Activated CD8-positive, alpha-beta memory T cell treated with anti-CD3 and anti-CD28 coated beads, Interleukin-2, amount 50 U/mL, for 1 hour (primary cell): ENCODE results near the gene SELENOO.
"Not testable (repeated sequence)": the region's sequence is repeated elsewhere in the genome, so short reads cannot be mapped to it uniquely, and the experiment has no call there.

Source experiments
- DNase-seq: peaks from one replicate; pipeline ENCODE4 v3.0.0-alpha.2; 2020; ENCODE audit errors: extremely low read depth

The SELENOO gene

DNA sequence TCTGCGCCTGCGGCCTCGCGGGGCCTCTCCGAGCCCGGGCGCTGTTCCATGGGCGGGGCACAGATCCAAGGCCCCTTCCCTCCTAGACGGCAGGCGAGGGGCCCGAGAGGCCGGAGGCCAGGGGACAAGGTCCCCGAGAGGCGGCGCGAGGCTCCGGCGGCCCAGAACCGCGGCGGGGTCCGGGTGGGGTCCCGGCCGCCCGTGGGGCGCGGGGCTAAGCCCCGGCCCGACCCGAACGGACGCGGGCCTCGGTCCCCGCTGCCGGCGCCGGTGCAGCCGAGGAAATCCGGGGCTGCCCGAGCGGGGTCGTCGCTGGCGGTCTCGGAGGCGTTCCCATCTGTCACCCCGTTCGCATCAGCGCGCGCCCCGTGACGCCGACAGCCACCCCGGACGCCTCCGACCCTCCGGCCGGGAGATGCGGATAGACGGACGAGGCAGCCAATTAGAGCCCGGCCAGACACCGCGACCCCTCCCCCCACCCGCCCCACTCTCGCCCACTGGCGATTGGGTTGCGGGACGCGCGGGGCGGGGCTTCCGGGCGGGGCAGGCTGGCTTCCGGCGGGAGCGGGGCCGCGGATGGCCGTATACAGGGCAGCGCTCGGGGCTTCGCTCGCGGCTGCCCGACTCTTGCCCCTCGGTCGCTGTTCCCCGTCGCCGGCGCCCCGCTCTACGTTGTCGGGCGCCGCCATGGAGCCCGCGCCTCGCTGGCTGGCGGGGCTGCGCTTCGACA lies at the start of gene SELENOO:
SELENOO (plus strand) TSS at position 551 of the 730 bp plus-strand sequence; CDS start at position 577, 26 bp downstream.
- peak; percentile 74 for DNase-seq

DNA sequence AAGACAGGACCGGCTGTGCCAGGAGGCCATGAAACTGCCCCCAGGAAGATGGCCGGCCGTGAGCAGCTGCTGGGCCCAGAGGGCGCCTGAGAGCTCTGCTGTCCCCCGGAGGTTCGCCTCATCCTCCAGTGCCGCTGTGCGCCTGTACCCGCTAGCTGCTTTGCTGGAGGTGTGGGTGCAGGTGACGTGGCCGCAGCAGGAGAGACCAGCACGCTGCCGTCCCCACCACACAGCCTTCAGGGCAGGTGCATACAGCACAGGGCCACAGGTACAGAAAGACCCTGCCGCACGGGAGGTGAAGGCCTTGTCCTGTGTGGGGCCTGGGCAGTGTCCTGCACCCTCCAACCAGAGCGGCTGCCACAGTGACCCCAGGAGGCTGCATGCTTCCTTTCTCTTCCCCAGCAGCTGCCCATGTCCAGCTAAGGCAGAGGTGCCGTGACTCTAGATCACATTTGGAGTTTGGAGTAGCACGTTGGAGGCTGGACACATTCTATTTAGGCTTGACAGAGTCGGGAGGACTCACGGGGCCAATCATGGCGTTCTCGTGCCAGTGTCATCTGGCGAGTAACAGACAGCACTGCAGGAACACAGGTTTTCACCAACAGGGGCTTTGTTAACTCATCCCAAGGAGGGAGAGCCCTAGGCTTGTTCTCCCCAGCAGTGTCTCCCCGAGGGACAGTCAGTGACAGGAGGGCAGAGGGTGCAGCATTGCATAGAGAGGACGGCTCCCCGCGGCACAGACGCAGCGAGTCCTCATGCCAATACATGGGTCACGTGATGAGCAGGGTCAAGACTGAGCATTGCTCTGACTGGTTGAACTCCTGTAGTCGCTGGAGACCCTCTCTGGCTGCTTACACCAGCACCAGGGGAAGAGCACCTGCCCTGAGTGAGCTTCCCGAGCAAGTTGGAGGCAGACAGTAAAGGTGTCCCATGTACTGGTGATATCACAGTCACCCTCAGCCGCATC lies 49.0 kb upstream of the SELENOO start:
- DNase-seq, result no peak

- DNase-seq, result no peak
These were observed 47.6 kb upstream of the SELENOO start for GRCh38 chr22:50153056-50153755.

DNA sequence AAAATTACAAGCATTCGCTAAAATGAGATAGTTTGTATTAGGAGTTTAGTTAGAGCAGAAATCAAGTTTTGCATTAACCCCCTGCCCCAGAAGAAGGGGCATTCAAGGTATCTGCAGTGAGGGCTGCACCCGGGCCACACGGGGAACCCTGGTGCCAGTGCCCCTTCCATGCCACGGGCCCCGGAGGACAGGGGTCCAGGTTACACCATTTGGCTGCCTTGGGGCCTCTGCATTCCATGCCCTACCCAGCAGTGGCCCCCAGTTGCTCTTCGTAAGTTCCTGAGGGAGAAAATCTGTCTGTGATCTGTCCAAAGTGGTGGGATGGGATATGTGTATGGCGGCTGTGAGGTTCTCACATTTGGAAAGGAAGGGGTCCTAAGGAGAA lies 47.1 kb upstream of the SELENOO start:
- DNase-seq, result no peak

DNA sequence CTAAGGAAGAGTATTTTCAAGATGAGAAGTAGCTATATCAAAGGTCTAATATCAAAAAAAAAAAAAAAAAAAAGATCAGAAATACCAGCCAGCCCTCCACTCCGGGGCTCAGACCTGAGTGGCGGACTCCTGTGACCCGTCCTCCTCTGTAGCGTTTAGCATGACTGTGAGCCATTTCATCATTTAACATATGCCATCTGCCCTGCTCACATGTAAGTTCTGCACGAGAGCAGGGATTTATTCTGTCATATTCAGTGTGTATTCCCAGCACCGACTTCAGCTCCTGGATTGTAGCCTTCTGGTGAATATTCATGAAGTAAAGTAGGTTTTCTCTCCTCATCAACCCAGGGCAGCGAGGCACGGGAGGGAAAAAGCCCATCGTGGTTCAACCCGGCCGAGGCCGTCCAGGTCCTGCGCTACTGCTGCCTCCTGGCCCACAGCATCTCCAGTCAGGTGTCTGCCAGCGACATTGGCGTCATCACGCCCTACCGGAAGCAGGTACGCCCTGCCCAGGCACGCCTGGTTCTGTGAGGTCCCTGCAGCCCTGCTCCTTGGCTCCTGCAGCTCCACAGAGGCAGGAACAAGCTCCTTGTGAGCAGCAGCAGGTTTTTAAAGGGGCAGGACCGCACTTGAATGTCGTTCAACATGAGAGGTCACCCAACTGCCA lies 43.0 kb upstream of the SELENOO start:
- no peak for DNase-seq

DNA sequence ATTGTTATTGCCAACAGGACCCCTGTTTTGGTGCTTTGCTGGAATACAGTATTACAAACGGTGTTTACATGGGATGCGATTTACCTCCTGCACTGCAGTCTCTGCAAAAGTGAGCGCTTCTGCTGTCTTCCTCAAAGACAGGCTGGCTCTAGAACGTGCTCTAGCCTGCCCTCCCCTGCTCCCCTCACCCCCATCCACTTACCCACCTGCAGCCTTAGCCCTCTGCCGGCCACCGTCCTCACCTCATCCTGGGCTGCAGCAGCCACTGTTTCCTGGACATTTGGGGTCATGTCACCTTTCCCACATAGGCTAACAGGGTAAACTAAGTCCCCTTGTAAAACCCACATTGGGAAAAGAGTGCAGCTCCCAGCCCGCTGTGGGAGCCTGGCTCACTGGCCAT lies 39.9 kb upstream of the SELENOO start:
- no peak for DNase-seq

DNA sequence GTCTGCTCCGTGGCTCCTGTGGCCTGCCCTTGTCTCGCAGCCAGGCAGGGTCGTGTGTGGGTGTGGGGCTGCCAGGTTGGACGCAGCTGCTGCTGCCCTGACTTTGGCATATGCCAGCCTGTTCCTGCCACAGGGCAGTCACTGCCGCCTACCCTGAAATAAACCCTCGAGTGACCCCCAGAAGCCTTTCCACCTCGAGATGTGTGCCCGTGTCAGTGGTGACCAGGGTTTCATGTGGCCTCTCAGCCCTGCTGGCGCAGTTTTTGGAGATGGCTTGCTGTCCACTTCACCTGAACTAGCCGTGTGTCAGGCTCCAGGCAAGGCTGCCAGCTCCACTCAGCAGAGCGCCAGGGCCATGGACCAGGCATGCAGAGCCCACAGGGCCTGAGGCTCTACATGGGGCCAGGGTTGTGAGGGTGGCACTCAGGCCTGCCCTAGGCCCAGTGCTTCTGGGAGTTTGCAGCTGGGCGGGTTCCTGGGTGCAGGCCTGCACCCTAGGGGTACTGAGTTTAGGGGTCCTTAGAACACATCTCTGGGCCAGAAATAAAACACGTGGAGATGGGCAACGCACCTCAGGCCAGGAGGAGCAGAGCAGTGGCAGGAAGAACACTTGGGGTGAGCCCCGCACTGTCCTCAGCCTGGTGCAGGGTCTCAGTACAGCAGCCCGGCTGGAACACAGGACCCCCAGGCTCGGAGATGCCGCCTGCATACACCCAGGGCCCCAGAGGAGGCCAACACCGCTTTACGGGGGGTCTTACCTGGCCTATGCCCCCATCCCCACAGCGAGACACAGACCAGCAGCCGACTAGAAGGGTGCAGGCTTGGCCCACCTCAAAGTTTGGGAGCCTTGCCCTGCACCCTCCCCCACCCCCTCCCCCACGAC lies 39.1 kb upstream of the SELENOO start:
- DNase-seq, result no peak

- DNase-seq, result no peak
These were observed 38.3 kb upstream of the SELENOO start for GRCh38 chr22:50162391-50162956.

GRCh38 chr22:50165436-50166123 lies 35.2 kb upstream of the SELENOO start:
- no peak for DNase-seq

- no peak for DNase-seq
These were observed 32.9 kb upstream of the SELENOO start for GRCh38 chr22:50167689-50168489.

GRCh38 chr22:50168490-50169180 lies 32.2 kb upstream of the SELENOO start:
- DNase-seq, result not testable (repeated sequence)

- DNase-seq, result no peak
These were observed 31.5 kb upstream of the SELENOO start for GRCh38 chr22:50169181-50169759.

- DNase-seq, result no peak
These were observed 31.0 kb upstream of the SELENOO start for GRCh38 chr22:50169774-50170341.

DNA sequence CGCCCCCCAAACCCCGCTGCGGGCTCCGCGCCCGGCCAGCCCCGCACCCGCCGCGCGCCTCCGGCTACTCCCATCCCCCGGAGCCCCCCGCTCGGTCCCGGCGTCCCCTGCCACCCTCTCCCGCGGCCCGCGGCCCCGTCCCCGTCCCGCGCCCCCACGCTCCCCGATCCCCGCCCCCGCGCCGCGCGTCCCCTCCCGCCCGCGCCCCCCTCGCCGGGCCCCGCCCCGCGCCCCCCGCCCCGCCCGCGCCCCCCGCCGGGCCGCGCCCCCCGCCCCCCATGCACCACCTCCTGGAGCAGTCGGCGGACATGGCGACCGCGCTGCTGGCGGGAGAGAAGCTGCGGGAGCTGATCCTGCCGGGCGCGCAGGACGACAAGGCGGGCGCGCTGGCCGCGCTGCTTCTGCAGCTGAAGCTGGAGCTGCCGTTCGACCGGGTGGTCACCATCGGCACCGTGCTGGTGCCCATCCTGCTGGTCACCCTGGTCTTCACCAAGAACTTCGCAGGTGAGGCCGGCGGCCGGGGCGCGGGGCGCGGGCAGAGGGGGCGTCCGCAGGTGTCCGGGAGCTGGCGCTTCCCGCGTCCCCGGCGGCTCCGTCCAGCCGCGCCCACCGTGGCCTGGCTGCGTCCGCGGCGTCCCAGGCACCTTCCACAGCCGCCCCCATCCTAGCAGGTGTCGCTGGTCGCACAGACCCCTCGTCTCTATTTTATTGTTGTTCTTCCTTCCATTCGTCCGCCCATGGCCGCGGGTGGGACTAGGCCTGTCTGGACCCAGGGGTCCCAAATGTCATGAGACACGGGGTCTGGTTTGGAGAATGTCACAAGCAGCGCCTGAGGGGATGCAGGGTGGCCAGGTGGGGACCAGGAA lies 30.1 kb upstream of the SELENOO start, which contains the start of gene PANX2:
PANX2 (plus strand) TSS at position 279 of the 866 bp plus-strand sequence; CDS start at position 279, 0 bp downstream.
- no peak for DNase-seq

- DNase-seq, result no peak
These were observed 29.4 kb upstream of the SELENOO start for GRCh38 chr22:50171319-50171964.

DNA sequence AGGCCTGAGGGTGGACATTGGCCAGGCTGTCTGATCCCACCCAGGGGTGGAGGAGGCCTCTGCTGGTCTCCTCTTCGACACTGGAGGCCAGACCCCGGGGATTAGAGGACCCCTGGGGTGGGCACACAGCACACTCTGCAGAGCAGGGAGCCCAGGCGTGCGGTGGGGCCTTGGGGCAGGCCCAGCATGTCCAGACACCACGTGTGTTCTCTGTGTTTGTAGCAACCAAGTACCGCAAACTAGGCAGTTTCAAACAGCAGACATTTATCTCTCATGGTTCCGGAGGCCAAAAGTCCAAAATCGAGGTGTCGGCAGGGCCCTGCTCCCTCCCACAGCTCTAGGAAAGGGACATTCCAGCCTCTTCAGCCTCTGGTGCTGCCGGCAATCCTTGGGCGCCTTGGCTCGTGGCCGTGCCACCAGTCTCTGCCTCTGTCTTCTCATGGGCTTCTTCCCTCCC lies 28.8 kb upstream of the SELENOO start:
- DNase-seq, result no peak
